LNCAP (cell line): Measurements from ENCODE around the gene NTN4.

ENCODE experiments used
- CTCF ChIP-seq: fragments of 450-650 bp; IDR thresholded peaks from 2 replicates; pipeline ENCODE4 v1.5.1; 2017; ENCODE audit warnings: mild to moderate bottlenecking

Gene NTN4

GRCh38 chr12:95788637-95789036 lies 1.9 kb downstream of the NTN4 start:
- TF ChIP-seq CTCF: no peak

GRCh38 chr12:95787274-95787818 lies 3.2 kb downstream of the NTN4 start:
- no peak for TF ChIP-seq CTCF

GRCh38 chr12:95784915-95785314 lies 5.6 kb downstream of the NTN4 start:
- no peak for TF ChIP-seq CTCF

GRCh38 chr12:95784286-95784685 lies 6.3 kb downstream of the NTN4 start:
- no peak for TF ChIP-seq CTCF

- no peak for TF ChIP-seq CTCF
Observed at GRCh38 chr12:95774311-95775045, 16.1 kb downstream of the NTN4 start.

- TF ChIP-seq CTCF: no peak
Observed at GRCh38 chr12:95773320-95773719, 17.2 kb downstream of the NTN4 start.

GRCh38 chr12:95767703-95768102 lies 22.9 kb downstream of the NTN4 start:
- no peak for TF ChIP-seq CTCF
